ENCODE results near the gene C1orf159. TPM values are rescaled to one million over a fixed set of nuclear protein-coding genes. Genes with fewer than 3 reads are reported as not detected.

C1orf159 gene
- total and polyA plus RNA-seq, 2 experiments from 2014 or later, result 9.6 to 21.5 TPM

DNA sequence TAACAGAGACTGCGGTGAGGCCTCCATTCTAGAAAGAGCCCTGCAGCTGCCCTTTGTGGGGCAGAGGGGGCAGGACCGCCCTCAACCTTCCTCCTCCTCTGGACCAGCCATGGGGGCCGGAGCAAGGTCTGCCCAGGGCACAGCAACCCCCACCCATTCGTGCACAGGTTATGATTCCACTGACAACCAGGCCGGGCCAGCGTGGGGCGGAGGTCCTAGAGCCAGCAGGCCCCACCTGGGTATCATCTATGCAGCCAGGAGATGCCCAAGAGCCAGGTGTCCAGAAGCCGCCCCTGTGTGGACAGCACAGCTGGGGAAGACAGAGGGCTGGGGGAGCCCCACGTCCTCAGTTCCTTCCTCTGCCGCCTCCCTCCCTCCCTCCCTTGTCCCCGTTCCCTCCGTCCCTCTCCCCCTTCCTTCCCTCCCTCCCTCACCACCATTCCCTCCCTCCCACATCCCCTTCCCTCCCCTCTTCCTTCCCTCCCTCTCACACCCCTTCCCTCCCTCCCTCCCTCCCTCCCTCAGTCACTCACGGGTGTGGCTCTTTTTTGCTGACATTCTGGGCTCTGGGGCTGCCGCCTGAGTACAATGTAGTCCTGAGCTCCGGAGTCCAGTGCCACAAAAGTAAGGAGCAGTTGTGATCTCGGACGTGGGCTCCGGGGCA lies 54.1 kb downstream of the C1orf159 start:
- 0 out of 2 replicates have a peak, but pooled peaks cover 5% of the 10 kb centered on the region for H3F3A ChIP-seq (replicated peaks; ENCODE audit: low read depth)
- H2AFZ ChIP-seq, result no peak overlapping the region
- H3K36me3 ChIP-seq (ENCODE audit: insufficient read depth), result no peaks in the 10 kb centered on the region
- peaks cover 5% of the 10 kb centered on the region; the same call in 1 of the 2 replicates for H3K4me1 ChIP-seq (ENCODE audit: insufficient read depth)
- H3K4me3 Mint-ChIP-seq, result no peak overlapping the region
- H3K9me3 Mint-ChIP-seq, result no peaks in the 10 kb centered on the region
- H4K20me1 ChIP-seq (replicated peaks; ENCODE audit: insufficient read depth), result no peaks in the 10 kb centered on the region; the same call in 1 of the 2 replicates
- no peak for TF ChIP-seq JUNB (IDR thresholded peaks at IDR 0.05; ENCODE audit: unreplicated experiment)
- TF ChIP-seq, protein P1, sequence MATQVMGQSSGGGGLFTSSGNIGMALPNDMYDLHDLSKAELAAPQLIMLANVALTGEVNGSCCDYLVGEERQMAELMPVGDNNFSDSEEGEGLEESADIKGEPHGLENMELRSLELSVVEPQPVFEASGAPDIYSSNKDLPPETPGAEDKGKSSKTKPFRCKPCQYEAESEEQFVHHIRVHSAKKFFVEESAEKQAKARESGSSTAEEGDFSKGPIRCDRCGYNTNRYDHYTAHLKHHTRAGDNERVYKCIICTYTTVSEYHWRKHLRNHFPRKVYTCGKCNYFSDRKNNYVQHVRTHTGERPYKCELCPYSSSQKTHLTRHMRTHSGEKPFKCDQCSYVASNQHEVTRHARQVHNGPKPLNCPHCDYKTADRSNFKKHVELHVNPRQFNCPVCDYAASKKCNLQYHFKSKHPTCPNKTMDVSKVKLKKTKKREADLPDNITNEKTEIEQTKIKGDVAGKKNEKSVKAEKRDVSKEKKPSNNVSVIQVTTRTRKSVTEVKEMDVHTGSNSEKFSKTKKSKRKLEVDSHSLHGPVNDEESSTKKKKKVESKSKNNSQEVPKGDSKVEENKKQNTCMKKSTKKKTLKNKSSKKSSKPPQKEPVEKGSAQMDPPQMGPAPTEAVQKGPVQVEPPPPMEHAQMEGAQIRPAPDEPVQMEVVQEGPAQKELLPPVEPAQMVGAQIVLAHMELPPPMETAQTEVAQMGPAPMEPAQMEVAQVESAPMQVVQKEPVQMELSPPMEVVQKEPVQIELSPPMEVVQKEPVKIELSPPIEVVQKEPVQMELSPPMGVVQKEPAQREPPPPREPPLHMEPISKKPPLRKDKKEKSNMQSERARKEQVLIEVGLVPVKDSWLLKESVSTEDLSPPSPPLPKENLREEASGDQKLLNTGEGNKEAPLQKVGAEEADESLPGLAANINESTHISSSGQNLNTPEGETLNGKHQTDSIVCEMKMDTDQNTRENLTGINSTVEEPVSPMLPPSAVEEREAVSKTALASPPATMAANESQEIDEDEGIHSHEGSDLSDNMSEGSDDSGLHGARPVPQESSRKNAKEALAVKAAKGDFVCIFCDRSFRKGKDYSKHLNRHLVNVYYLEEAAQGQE (IDR thresholded peaks at IDR 0.05; ENCODE audit: unreplicated experiment), result no peak
- no peak for TF ChIP-seq EZH2phosphoT487 (IDR thresholded peaks at IDR 0.05; ENCODE audit: unreplicated experiment)
- no peak for TF ChIP-seq STAT1 (IDR thresholded peaks at IDR 0.05; ENCODE audit: unreplicated experiment)
- no peak for TF ChIP-seq NANOG (IDR thresholded peaks at IDR 0.05; ENCODE audit: borderline replicate concordance)
- no peak for TF ChIP-seq POLR2AphosphoS5 (IDR thresholded peaks at IDR 0.05; ENCODE audit: low read depth)
- TF ChIP-seq, protein P2, sequence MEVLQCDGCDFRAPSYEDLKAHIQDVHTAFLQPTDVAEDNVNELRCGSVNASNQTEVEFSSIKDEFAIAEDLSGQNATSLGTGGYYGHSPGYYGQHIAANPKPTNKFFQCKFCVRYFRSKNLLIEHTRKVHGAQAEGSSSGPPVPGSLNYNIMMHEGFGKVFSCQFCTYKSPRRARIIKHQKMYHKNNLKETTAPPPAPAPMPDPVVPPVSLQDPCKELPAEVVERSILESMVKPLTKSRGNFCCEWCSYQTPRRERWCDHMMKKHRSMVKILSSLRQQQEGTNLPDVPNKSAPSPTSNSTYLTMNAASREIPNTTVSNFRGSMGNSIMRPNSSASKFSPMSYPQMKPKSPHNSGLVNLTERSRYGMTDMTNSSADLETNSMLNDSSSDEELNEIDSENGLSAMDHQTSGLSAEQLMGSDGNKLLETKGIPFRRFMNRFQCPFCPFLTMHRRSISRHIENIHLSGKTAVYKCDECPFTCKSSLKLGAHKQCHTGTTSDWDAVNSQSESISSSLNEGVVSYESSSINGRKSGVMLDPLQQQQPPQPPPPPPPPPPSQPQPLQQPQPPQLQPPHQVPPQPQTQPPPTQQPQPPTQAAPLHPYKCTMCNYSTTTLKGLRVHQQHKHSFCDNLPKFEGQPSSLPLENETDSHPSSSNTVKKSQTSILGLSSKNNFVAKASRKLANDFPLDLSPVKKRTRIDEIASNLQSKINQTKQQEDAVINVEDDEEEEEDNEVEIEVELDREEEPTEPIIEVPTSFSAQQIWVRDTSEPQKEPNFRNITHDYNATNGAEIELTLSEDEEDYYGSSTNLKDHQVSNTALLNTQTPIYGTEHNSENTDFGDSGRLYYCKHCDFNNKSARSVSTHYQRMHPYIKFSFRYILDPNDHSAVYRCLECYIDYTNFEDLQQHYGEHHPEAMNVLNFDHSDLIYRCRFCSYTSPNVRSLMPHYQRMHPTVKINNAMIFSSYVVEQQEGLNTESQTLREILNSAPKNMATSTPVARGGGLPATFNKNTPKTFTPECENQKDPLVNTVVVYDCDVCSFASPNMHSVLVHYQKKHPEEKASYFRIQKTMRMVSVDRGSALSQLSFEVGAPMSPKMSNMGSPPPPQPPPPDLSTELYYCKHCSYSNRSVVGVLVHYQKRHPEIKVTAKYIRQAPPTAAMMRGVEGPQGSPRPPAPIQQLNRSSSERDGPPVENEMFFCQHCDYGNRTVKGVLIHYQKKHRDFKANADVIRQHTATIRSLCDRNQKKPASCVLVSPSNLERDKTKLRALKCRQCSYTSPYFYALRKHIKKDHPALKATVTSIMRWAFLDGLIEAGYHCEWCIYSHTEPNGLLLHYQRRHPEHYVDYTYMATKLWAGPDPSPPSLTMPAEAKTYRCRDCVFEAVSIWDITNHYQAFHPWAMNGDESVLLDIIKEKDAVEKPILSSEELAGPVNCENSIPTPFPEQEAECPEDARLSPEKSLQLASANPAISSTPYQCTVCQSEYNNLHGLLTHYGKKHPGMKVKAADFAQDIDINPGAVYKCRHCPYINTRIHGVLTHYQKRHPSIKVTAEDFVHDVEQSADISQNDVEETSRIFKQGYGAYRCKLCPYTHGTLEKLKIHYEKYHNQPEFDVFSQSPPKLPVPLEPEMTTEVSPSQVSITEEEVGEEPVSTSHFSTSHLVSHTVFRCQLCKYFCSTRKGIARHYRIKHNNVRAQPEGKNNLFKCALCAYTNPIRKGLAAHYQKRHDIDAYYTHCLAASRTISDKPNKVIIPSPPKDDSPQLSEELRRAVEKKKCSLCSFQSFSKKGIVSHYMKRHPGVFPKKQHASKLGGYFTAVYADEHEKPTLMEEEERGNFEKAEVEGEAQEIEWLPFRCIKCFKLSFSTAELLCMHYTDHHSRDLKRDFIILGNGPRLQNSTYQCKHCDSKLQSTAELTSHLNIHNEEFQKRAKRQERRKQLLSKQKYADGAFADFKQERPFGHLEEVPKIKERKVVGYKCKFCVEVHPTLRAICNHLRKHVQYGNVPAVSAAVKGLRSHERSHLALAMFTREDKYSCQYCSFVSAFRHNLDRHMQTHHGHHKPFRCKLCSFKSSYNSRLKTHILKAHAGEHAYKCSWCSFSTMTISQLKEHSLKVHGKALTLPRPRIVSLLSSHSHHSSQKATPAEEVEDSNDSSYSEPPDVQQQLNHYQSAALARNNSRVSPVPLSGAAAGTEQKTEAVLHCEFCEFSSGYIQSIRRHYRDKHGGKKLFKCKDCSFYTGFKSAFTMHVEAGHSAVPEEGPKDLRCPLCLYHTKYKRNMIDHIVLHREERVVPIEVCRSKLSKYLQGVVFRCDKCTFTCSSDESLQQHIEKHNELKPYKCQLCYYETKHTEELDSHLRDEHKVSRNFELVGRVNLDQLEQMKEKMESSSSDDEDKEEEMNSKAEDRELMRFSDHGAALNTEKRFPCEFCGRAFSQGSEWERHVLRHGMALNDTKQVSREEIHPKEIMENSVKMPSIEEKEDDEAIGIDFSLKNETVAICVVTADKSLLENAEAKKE (CRISPR knock-in tag; IDR thresholded peaks at IDR 0.05), result no peak
- TF ChIP-seq CREB1 (CRISPR knock-in tag; IDR thresholded peaks at IDR 0.05; ENCODE audit: low read depth), result no peak
- TF ChIP-seq, protein P3, sequence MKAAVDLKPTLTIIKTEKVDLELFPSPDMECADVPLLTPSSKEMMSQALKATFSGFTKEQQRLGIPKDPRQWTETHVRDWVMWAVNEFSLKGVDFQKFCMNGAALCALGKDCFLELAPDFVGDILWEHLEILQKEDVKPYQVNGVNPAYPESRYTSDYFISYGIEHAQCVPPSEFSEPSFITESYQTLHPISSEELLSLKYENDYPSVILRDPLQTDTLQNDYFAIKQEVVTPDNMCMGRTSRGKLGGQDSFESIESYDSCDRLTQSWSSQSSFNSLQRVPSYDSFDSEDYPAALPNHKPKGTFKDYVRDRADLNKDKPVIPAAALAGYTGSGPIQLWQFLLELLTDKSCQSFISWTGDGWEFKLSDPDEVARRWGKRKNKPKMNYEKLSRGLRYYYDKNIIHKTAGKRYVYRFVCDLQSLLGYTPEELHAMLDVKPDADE (IDR thresholded peaks at IDR 0.05), result no peak
- no peak for TF ChIP-seq ZNF331 (CRISPR knock-in tag; IDR thresholded peaks at IDR 0.05; ENCODE audit: low read depth)
- TF ChIP-seq, protein P4, sequence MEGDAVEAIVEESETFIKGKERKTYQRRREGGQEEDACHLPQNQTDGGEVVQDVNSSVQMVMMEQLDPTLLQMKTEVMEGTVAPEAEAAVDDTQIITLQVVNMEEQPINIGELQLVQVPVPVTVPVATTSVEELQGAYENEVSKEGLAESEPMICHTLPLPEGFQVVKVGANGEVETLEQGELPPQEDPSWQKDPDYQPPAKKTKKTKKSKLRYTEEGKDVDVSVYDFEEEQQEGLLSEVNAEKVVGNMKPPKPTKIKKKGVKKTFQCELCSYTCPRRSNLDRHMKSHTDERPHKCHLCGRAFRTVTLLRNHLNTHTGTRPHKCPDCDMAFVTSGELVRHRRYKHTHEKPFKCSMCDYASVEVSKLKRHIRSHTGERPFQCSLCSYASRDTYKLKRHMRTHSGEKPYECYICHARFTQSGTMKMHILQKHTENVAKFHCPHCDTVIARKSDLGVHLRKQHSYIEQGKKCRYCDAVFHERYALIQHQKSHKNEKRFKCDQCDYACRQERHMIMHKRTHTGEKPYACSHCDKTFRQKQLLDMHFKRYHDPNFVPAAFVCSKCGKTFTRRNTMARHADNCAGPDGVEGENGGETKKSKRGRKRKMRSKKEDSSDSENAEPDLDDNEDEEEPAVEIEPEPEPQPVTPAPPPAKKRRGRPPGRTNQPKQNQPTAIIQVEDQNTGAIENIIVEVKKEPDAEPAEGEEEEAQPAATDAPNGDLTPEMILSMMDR (conservative IDR thresholded peaks at IDR 0.05; ENCODE audit: low read depth in 2 of 2), result no peak
- TF ChIP-seq ZNF114 (CRISPR knock-in tag; IDR thresholded peaks at IDR 0.05), result no peak
- TF ChIP-seq EZH2 (IDR thresholded peaks at IDR 0.05; ENCODE audit: low read depth, unreplicated experiment), result no peak
- no peak overlapping the region for H3K4me3 ChIP-seq
- no peak overlapping the region for H3K4me2 ChIP-seq
- H3K79me2 ChIP-seq (replicated peaks; ENCODE audit: insufficient read depth), result no peaks in the 10 kb centered on the region
- H3K27ac ChIP-seq (ENCODE audit: low read depth), result no peak overlapping the region
- H3K9me2 ChIP-seq (ENCODE audit: insufficient read depth), result no peaks in the 10 kb centered on the region
- no peak for ATAC-seq
- H3K27me3 Mint-ChIP-seq (ENCODE audit: insufficient read depth, low read depth, poor library complexity), result peaks cover 51% of the 10 kb centered on the region
- no peaks in the 10 kb centered on the region for H3K36me3 Mint-ChIP-seq (ENCODE audit: low read depth)
- DNase-seq (ENCODE audit: low spot score), result no peak
- no peak overlapping the region for H3K27ac Mint-ChIP-seq
- H3K27me3 ChIP-seq (ENCODE audit: insufficient read depth), result peaks cover 52% of the 10 kb centered on the region
- peaks cover 3% of the 10 kb centered on the region; the same call in 2 of the 3 replicates for H3K4me1 Mint-ChIP-seq
